Naive thymus-derived CD8-positive, alpha-beta T cell (primary cell): Measurements from ENCODE around the gene PRRC2A. TPM values are rescaled to one million over a fixed set of nuclear protein-coding genes. Genes with fewer than 3 reads are reported as not detected.

ENCODE experiments used
- ATAC-seq, 2 donors: fragments of 150-1000 bp; cut with Tn5 transposase in 1 of 2; sonication (Bioruptor Pico), chemical (Tn5 transposase) in 1 of 2; 1 replicate in 1 of 2; 2 replicates in 1 of 2; pipeline ENCODE4 v1.10.0; 2021; ENCODE audit warnings: mild to moderate bottlenecking in 2 of 2, moderate library complexity in 2 of 2
- POLR2A ChIA-PET: fragments of 350-600 bp; sonication (Branson Sonifier 250); formaldehyde crosslinking; loops from one replicate; lab custom pipeline; 2021; ENCODE audit warnings: antibody characterized with exemption; lab: Charles Lee
- DNase-seq, 10 donors: peaks; one replicate each; pipeline versions ENCODE4 v3.0.0 to v3.0.0-alpha.2; 2020 to 2022
- H3K27ac Mint-ChIP-seq, 10 donors: one replicate each; pipeline ENCODE4 v1.8.0; 2020 to 2022; ENCODE audit warnings: mild to moderate bottlenecking in 10 of 10, mixed read lengths in 10 of 10, moderate library complexity in 4 of 10, inconsistent platforms in 1 of 10
- H3K27me3 Mint-ChIP-seq, 5 donors: one replicate each; pipeline ENCODE4 v1.8.0; 2021 to 2022; ENCODE audit warnings: mixed read lengths in 5 of 5
- H3K36me3 Mint-ChIP-seq, 3 donors: one replicate each; pipeline ENCODE4 v1.8.0; 2020 to 2022; ENCODE audit warnings: mixed read lengths in 3 of 3, mild to moderate bottlenecking in 2 of 3, inconsistent platforms in 1 of 3
- H3K4me1 Mint-ChIP-seq, 4 donors: one replicate each; pipeline ENCODE4 v1.8.0; 2021 to 2022; ENCODE audit warnings: mixed read lengths in 4 of 4
- H3K4me3 Mint-ChIP-seq, 10 donors: one replicate each; pipeline ENCODE4 v1.8.0; 2020 to 2022; ENCODE audit warnings: mild to moderate bottlenecking in 10 of 10, mixed read lengths in 10 of 10, moderate library complexity in 6 of 10, inconsistent platforms in 1 of 10
- H3K9me3 Mint-ChIP-seq, 9 donors: one replicate each; pipeline ENCODE4 v1.8.0; 2020 to 2022; ENCODE audit warnings: mixed read lengths in 9 of 9, mild to moderate bottlenecking in 3 of 9, inconsistent platforms in 1 of 9, moderate library complexity in 1 of 9
- polyA plus RNA-seq, 3 donors: library from polyadenylated mRNA; unstranded; fragments of 300-500 nt; fragmentation: Illumina TruSeq; gene quantifications; one replicate each; pipeline ENCODE4 v1.2.3, GENCODE V29; 2021
- total RNA-seq, 8 experiments: library from RNA in 2 of 8; stranded (reverse) in 2 of 8; gene quantifications; one replicate each; pipeline ENCODE4 v1.2.3 and lab custom pipeline; 2021 to 2026

The PRRC2A gene
- total and polyA plus RNA-seq, 5 experiments from 2014 or later, result 4.5 to 230 (median 7.1) TPM

- H3K9me3 Mint-ChIP-seq, result no peaks in the 10 kb centered on the region
- POLR2A ChIA-PET, result interaction anchor here (0.6 to 1.0 kb wide), 3 partner anchors 9 to 1689 kb away, joined by 3 to 4 read pairs (median 4); partner anchors contain the start of gene ZBTB22
- ATAC-seq, result no peak
- no peaks in the 10 kb centered on the region for H3K27me3 Mint-ChIP-seq
- H3K36me3 Mint-ChIP-seq, result peaks cover 7 to 99% (median 31%) of the 10 kb centered on the region in 3 donors
- H3K27ac Mint-ChIP-seq, result peak overlapping the region in 3 of 10 donors; percentile 29 to 71 (median 48)
- no peak for DNase-seq
- H3K4me1 Mint-ChIP-seq, result peaks cover 2 to 25% (median 11%) of the 10 kb centered on the region in 4 donors
- no peak overlapping the region for H3K4me3 Mint-ChIP-seq
Observed at GRCh38 chr6:31629014-31629413, 8.5 kb downstream of the PRRC2A start.

GRCh38 chr6:31630177-31630934, 9.8 kb downstream of the PRRC2A start:
- H3K4me1 Mint-ChIP-seq, result peaks cover 2 to 25% (median 12%) of the 10 kb centered on the region in 4 donors
- POLR2A ChIA-PET, result interaction anchor here (1.0 kb wide), 1 partner anchor 9 kb away, joined by 4 read pairs; no protein-coding TSS in a partner anchor
- peak overlapping the region in 5 of 10 donors; percentile 31 to 73 (median 60) for H3K27ac Mint-ChIP-seq
- no peak overlapping the region for H3K4me3 Mint-ChIP-seq
- peaks cover 7 to 98% (median 31%) of the 10 kb centered on the region in 3 donors for H3K36me3 Mint-ChIP-seq
- no peaks in the 10 kb centered on the region for H3K9me3 Mint-ChIP-seq
- DNase-seq (no peak), ATAC-seq (no peak)
- no peaks in the 10 kb centered on the region for H3K27me3 Mint-ChIP-seq

DNA sequence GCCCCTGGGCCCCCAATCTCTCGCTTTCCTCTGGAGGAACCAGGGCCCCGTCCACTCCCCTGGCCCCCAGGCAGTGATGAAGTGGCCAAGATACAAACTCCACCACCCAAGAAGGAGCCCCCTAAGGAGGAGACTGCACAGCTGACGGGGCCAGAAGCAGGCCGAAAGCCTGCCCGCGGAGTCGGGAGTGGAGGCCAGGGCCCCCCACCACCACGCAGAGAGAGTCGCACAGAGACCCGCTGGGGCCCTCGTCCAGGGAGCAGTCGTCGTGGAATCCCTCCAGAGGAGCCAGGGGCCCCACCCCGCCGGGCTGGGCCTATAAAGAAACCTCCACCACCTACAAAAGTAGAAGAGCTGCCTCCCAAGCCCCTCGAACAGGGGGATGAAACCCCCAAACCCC, 10.7 kb downstream of the PRRC2A start:
- Mint-ChIP-seq H3K27ac (peak overlapping the region in 1 of 10 donors; percentile 71), H3K4me1 (peaks cover 2 to 25% (median 11%) of the 10 kb centered on the region in 4 donors), H3K27me3 (no peaks in the 10 kb centered on the region), H3K9me3 (no peaks in the 10 kb centered on the region), H3K36me3 (peaks cover 7 to 98% (median 29%) of the 10 kb centered on the region in 3 donors), H3K4me3 (no peak overlapping the region)
- ATAC-seq (peak in 1 of 2 donors; percentile 12), DNase-seq (no peak)
- POLR2A ChIA-PET, result interaction anchor here (1.0 kb wide), 1 partner anchor 9 kb away, joined by 4 read pairs; no protein-coding TSS in a partner anchor

GRCh38 chr6:31631681-31632278, 11.3 kb downstream of the PRRC2A start:
- ATAC-seq, result no peak
- no peak for DNase-seq
- H3K36me3 Mint-ChIP-seq, result peaks cover 7 to 98% (median 27%) of the 10 kb centered on the region in 3 donors
- no peaks in the 10 kb centered on the region for H3K27me3 Mint-ChIP-seq
- H3K27ac Mint-ChIP-seq, result peak overlapping the region in 2 of 10 donors; percentile 60 to 68
- H3K9me3 Mint-ChIP-seq, result no peaks in the 10 kb centered on the region
- H3K4me3 Mint-ChIP-seq, result no peak overlapping the region
- POLR2A ChIA-PET, result interaction anchor here (1.0 kb wide), 1 partner anchor 10 kb away, joined by 4 read pairs; no protein-coding TSS in a partner anchor
- H3K4me1 Mint-ChIP-seq, result peaks cover 2 to 25% (median 8%) of the 10 kb centered on the region in 4 donors

DNA sequence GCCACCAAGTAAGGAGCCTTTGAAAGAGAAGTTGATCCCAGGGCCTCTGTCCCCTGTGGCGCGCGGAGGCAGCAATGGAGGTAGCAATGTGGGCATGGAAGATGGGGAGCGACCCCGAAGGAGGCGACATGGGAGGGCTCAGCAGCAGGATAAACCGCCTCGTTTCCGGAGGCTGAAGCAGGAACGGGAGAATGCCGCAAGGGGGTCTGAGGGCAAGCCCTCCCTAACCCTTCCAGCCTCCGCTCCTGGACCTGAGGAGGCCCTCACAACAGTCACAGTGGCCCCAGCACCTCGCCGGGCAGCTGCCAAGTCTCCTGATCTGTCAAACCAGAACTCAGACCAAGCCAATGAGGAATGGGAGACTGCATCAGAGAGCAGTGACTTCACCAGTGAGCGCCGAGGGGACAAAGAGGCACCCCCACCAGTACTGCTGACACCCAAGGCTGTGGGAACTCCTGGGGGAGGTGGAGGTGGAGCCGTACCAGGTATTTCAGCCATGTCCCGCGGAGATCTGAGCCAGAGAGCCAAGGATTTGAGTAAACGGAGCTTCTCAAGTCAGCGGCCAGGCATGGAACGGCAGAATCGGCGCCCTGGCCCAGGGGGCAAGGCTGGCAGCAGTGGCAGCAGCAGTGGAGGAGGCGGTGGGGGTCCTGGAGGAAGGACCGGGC, 11.9 kb downstream of the PRRC2A start:
- no peaks in the 10 kb centered on the region for H3K9me3 Mint-ChIP-seq
- H3K27ac Mint-ChIP-seq, result peak overlapping the region in 4 of 10 donors; percentile 59 to 73 (median 64)
- peaks cover 0 to 19% (median 6%) of the 10 kb centered on the region in 4 donors for H3K4me1 Mint-ChIP-seq
- H3K4me3 Mint-ChIP-seq, result no peak overlapping the region
- no peak for DNase-seq
- no peak for ATAC-seq
- H3K36me3 Mint-ChIP-seq, result peaks cover 4 to 98% (median 24%) of the 10 kb centered on the region in 3 donors
- POLR2A ChIA-PET, result interaction anchor here (0.6 to 1.0 kb wide), 3 partner anchors 10 to 189 kb away, joined by 3 to 5 read pairs (median 4); no protein-coding TSS in a partner anchor
- H3K27me3 Mint-ChIP-seq, result no peaks in the 10 kb centered on the region

GRCh38 chr6:31633447-31633846, 12.9 kb downstream of the PRRC2A start:
- DNase-seq (no peak), ATAC-seq (no peak)
- peak overlapping the region in 3 of 10 donors; percentile 41 to 59 (median 55) for H3K27ac Mint-ChIP-seq
- peak overlapping the region in 1 of 10 donors; percentile 33 for H3K4me3 Mint-ChIP-seq
- H3K27me3 Mint-ChIP-seq, result no peaks in the 10 kb centered on the region
- POLR2A ChIA-PET, result interaction anchor here (0.9 to 1.0 kb wide), 2 partner anchors 11 to 27 kb away, joined by 4 read pairs; partner anchors contain the start of gene C6orf47
- H3K4me1 Mint-ChIP-seq, result peaks cover 0 to 10% (median 6%) of the 10 kb centered on the region in 4 donors
- H3K9me3 Mint-ChIP-seq, result no peaks in the 10 kb centered on the region
- peaks cover 0 to 95% (median 18%) of the 10 kb centered on the region in 3 donors for H3K36me3 Mint-ChIP-seq

DNA sequence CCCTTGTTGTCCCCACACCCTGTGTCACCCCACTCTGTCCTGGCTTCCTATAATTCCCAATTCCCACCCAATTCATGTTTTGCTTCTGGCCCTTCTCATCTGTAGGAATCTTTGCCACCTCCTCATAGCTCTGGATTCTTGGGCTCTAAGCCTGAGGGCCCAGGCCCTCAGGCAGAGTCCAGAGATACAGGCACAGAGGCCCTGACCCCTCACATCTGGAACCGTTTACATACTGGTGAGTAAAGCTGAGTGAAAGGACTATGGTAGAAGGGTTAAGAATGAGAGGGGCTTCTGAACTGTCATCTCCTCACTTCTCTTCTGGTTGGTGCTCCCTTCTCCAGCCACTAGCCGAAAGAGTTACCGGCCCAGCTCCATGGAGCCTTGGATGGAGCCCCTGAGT, 13.6 kb downstream of the PRRC2A start:
- peak overlapping the region in 7 of 10 donors; percentile 5 to 82 (median 67) for H3K27ac Mint-ChIP-seq
- H3K4me3 Mint-ChIP-seq, result no peak overlapping the region
- DNase-seq, result no peak
- POLR2A ChIA-PET, result interaction anchor here (0.6 to 0.9 kb wide), 5 partner anchors 9 to 167 kb away, joined by 3 to 6 read pairs (median 3); partner anchors contain the start of genes C6orf47 and GPANK1
- H3K9me3 Mint-ChIP-seq, result no peaks in the 10 kb centered on the region
- H3K27me3 Mint-ChIP-seq, result no peaks in the 10 kb centered on the region
- H3K4me1 Mint-ChIP-seq, result peaks cover 0 to 15% (median 6%) of the 10 kb centered on the region in 4 donors
- peaks cover 0 to 95% (median 20%) of the 10 kb centered on the region in 3 donors for H3K36me3 Mint-ChIP-seq
- ATAC-seq, result no peak

DNA sequence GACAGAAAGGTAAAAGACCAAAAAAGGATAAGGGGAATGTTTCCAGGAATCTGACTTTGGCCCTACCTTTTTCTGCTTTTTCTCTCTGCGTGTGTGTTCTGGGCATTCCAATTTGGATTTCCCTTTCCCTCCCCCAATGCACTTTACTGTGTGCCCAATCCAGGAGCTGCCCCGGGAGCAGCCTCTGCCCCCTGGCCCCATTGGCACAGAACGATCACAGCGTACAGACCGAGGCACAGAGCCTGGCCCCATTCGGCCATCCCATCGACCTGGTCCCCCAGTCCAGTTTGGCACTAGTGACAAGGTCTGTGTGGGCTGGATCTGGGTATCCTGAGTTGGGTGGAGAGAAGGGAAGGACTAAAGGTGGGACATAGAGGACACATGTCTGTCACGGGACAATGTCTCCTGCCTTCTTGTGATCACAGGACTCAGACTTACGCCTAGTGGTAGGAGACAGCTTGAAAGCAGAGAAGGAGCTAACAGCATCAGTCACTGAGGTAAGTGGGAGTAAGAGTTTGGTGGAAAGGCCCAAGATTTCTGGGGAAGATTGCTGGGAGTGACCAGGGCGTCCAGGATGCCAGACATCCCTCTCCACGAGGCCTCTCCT, 14.6 kb downstream of the PRRC2A start:
- peaks cover 0 to 90% (median 20%) of the 10 kb centered on the region in 3 donors for H3K36me3 Mint-ChIP-seq
- DNase-seq (no peak), ATAC-seq (no peak)
- no peak overlapping the region for H3K4me3 Mint-ChIP-seq
- peak overlapping the region in 6 of 10 donors; percentile 35 to 76 (median 60) for H3K27ac Mint-ChIP-seq
- no peaks in the 10 kb centered on the region for H3K9me3 Mint-ChIP-seq
- no peaks in the 10 kb centered on the region for H3K27me3 Mint-ChIP-seq
- H3K4me1 Mint-ChIP-seq, result peaks cover 0 to 15% (median 6%) of the 10 kb centered on the region in 4 donors
- POLR2A ChIA-PET, result interaction anchor here (0.6 to 0.9 kb wide), 3 partner anchors 19 to 201 kb away, joined by 3 to 4 read pairs (median 3); partner anchors contain the start of gene GPANK1

- H3K4me3 Mint-ChIP-seq, result no peak overlapping the region
- peaks cover 0 to 90% (median 18%) of the 10 kb centered on the region in 3 donors for H3K36me3 Mint-ChIP-seq
- POLR2A ChIA-PET, result interaction anchor here (0.8 to 2.3 kb wide), 4 partner anchors 9 to 24 kb away, joined by 3 to 21 read pairs (median 4); partner anchors contain the start of genes BAG6 and C6orf47
- H3K27ac Mint-ChIP-seq, result peak overlapping the region in 4 of 10 donors; percentile 38 to 86 (median 54)
- H3K4me1 Mint-ChIP-seq, result peaks cover 0 to 15% (median 5%) of the 10 kb centered on the region in 4 donors
- ATAC-seq (no peak), DNase-seq (no peak)
- H3K27me3 Mint-ChIP-seq, result no peaks in the 10 kb centered on the region
- H3K9me3 Mint-ChIP-seq, result no peaks in the 10 kb centered on the region
Observed at GRCh38 chr6:31636698-31637596, 16.4 kb downstream of the PRRC2A start.

- DNase-seq (no peak), ATAC-seq (no peak)
- Mint-ChIP-seq H3K36me3 (peaks cover 0 to 90% (median 13%) of the 10 kb centered on the region in 3 donors), H3K4me1 (peaks cover 0 to 5% (median 2%) of the 10 kb centered on the region in 4 donors), H3K9me3 (no peaks in the 10 kb centered on the region), H3K27ac (no peak overlapping the region), H3K4me3 (no peak overlapping the region), H3K27me3 (no peaks in the 10 kb centered on the region)
- POLR2A ChIA-PET, result interaction anchor here (0.7 to 2.3 kb wide), 5 partner anchors 13 to 331 kb away, joined by 3 to 21 read pairs (median 3); partner anchors contain the start of genes AIF1 and BAG6
Observed at GRCh38 chr6:31639043-31639442, 18.5 kb downstream of the PRRC2A start.
